HG03097 (cell line): ENCODE measurements around the gene RCOR1.
"Not testable (repeated sequence)": the region's sequence is repeated elsewhere in the genome, so short reads cannot be mapped to it uniquely, and the experiment has no call there.

Source experiments
- ATAC-seq: cut with Tn5 transposase; IDR thresholded peaks from one replicate; pipeline ENCODE4 v1.9.1; 2021; ENCODE audit not compliant: unreplicated experiment, low FRiP score

RCOR1 gene

GRCh38 chr14:102624666-102625065 is 32.2 kb downstream of the RCOR1 start:
- no peak for ATAC-seq

GRCh38 chr14:102625564-102626296 is 33.3 kb downstream of the RCOR1 start:
- ATAC-seq, result no peak

GRCh38 chr14:102626530-102626929 is 34.1 kb downstream of the RCOR1 start:
- ATAC-seq, result no peak

GRCh38 chr14:102629011-102629444 is 36.6 kb downstream of the RCOR1 start:
- ATAC-seq, result no peak

GRCh38 chr14:102629808-102630350 is 37.4 kb downstream of the RCOR1 start:
- ATAC-seq, result no peak

- ATAC-seq, result no peak
Measured at GRCh38 chr14:102630405-102630804, 38.0 kb downstream of the RCOR1 start.

GRCh38 chr14:102630881-102631280 is 38.4 kb downstream of the RCOR1 start:
- ATAC-seq, result no peak

- no peak for ATAC-seq
Measured at GRCh38 chr14:102633906-102634595, 41.6 kb downstream of the RCOR1 start.

- ATAC-seq, result not testable (repeated sequence)
Measured at GRCh38 chr14:102639611-102640010, 47.2 kb downstream of the RCOR1 start.

GRCh38 chr14:102644523-102644922 is 52.1 kb downstream of the RCOR1 start:
- ATAC-seq, result no peak

- ATAC-seq, result no peak
Measured at GRCh38 chr14:102645746-102646440, 53.4 kb downstream of the RCOR1 start.

- ATAC-seq, result no peak
Measured at GRCh38 chr14:102646615-102647014, 54.2 kb downstream of the RCOR1 start.

- ATAC-seq, result no peak
Measured at GRCh38 chr14:102652194-102652593, 59.7 kb downstream of the RCOR1 start.

- ATAC-seq, result no peak
Measured at GRCh38 chr14:102654298-102654697, 61.8 kb downstream of the RCOR1 start.

GRCh38 chr14:102655137-102655536 is 62.7 kb downstream of the RCOR1 start:
- ATAC-seq, result no peak

GRCh38 chr14:102659797-102660196 is 67.3 kb downstream of the RCOR1 start:
- no peak for ATAC-seq

- ATAC-seq, result no peak
Measured at GRCh38 chr14:102661614-102662013, 69.2 kb downstream of the RCOR1 start.

GRCh38 chr14:102662636-102663430 is 70.4 kb downstream of the RCOR1 start:
- ATAC-seq, result no peak

GRCh38 chr14:102663440-102663839 is 71.0 kb downstream of the RCOR1 start:
- no peak for ATAC-seq

GRCh38 chr14:102665621-102666020 is 73.2 kb downstream of the RCOR1 start:
- ATAC-seq, result no peak
